ENCODE results near the gene F12.
A peak's percentile ranks its signal among the peaks of the same experiment; 100 is the strongest.

DNA sequence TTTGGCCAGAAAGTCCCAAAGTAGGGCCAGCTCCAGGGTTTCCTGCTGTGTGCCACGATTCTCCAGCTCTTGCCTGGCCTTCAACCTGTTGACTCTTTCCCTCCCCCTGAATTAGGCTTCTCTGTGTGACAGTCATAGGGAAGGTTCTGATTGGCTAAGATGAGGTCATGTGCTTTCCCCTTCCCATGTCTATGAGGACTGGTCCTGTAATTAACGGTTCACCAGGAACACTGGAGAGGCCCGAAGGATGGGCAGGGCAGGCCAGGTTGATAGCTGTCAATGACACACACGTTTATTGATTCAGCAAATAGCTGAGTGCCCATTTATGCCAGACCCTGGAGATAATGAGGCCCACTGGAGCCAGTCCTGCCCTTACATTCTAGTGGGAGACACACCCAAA lies 28.3 kb upstream of the F12 start:
- TF ChIP-seq, protein P1, sequence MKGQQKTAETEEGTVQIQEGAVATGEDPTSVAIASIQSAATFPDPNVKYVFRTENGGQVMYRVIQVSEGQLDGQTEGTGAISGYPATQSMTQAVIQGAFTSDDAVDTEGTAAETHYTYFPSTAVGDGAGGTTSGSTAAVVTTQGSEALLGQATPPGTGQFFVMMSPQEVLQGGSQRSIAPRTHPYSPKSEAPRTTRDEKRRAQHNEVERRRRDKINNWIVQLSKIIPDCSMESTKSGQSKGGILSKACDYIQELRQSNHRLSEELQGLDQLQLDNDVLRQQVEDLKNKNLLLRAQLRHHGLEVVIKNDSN (CRISPR knock-in tag; IDR thresholded peaks at IDR 0.05): peak; percentile 42
- TF ChIP-seq ATF1 (CRISPR knock-in tag; IDR thresholded peaks at IDR 0.05) (no peak), FOXJ3 (CRISPR knock-in tag; IDR thresholded peaks at IDR 0.05; ENCODE audit: borderline replicate concordance) (no peak), MLX (CRISPR knock-in tag; IDR thresholded peaks at IDR 0.05) (no peak), ZBTB43 (CRISPR knock-in tag; IDR thresholded peaks at IDR 0.05) (no peak), HMGXB4 (CRISPR knock-in tag; IDR thresholded peaks at IDR 0.05) (no peak), ZNF416 (CRISPR knock-in tag; IDR thresholded peaks at IDR 0.05) (no peak), STAT6 (CRISPR knock-in tag; conservative IDR thresholded peaks at IDR 0.05; ENCODE audit: low read depth) (no peak), TEAD4 (CRISPR knock-in tag; IDR thresholded peaks at IDR 0.05) (no peak), JUN (CRISPR knock-in tag; IDR thresholded peaks at IDR 0.05) (no peak), USF2 (CRISPR knock-in tag; IDR thresholded peaks at IDR 0.05) (peak; percentile 71), ZNF121 (CRISPR knock-in tag; IDR thresholded peaks at IDR 0.05) (no peak), ZBTB21 (CRISPR knock-in tag; IDR thresholded peaks at IDR 0.05; ENCODE audit: borderline replicate concordance) (no peak)
- TF ChIP-seq, protein P2, sequence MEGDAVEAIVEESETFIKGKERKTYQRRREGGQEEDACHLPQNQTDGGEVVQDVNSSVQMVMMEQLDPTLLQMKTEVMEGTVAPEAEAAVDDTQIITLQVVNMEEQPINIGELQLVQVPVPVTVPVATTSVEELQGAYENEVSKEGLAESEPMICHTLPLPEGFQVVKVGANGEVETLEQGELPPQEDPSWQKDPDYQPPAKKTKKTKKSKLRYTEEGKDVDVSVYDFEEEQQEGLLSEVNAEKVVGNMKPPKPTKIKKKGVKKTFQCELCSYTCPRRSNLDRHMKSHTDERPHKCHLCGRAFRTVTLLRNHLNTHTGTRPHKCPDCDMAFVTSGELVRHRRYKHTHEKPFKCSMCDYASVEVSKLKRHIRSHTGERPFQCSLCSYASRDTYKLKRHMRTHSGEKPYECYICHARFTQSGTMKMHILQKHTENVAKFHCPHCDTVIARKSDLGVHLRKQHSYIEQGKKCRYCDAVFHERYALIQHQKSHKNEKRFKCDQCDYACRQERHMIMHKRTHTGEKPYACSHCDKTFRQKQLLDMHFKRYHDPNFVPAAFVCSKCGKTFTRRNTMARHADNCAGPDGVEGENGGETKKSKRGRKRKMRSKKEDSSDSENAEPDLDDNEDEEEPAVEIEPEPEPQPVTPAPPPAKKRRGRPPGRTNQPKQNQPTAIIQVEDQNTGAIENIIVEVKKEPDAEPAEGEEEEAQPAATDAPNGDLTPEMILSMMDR (IDR thresholded peaks at IDR 0.05): no peak

Measured in WTC11 (cell line).